OCI-LY1 (cell line): ENCODE data around the gene PIP5K1C.

ENCODE experiments used
- H2AFZ ChIP-seq: fragments of 200-600 bp; sonication (generic), shearing (Covaris generic); 2 replicates; pipeline ENCODE4 v1.6.0; 2014; ENCODE audit warnings: antibody characterized with exemption, mild to moderate bottlenecking, low read length
- H3F3A ChIP-seq: fragments of 200-600 bp; sonication (generic), shearing (Covaris generic); 2 replicates; pipeline ENCODE4 v1.6.0; 2014; ENCODE audit warnings: mild to moderate bottlenecking, antibody characterized with exemption, low read length, moderate library complexity; ENCODE audit not compliant: insufficient read depth
- H3K27ac ChIP-seq: fragments of 200-600 bp; sonication (generic); 2 replicates; pipeline ENCODE4 v1.5.1; 2014; ENCODE audit warnings: low read length, mixed run types, mild to moderate bottlenecking, low read depth; ENCODE audit not compliant: poor library complexity, severe bottlenecking
- H3K27me3 ChIP-seq: fragments of 200-600 bp; sonication (generic); 2 replicates; pipeline ENCODE4 v1.6.0; 2014; ENCODE audit warnings: antibody characterized with exemption, mild to moderate bottlenecking, low read length, moderate library complexity; ENCODE audit not compliant: insufficient read depth
- H3K36me3 ChIP-seq: fragments of 200-600 bp; sonication (generic); 2 replicates; pipeline ENCODE4 v1.6.1; 2014; ENCODE audit warnings: mild to moderate bottlenecking, antibody characterized with exemption, low read length, moderate library complexity, mixed read lengths; ENCODE audit not compliant: insufficient read depth
- H3K4me1 ChIP-seq: fragments of 200-600 bp; sonication (generic); 2 replicates; pipeline ENCODE4 v1.5.1; 2014; ENCODE audit warnings: mild to moderate bottlenecking, low read length, moderate library complexity; ENCODE audit not compliant: insufficient read depth, severe bottlenecking
- H3K4me2 ChIP-seq: fragments of 200-600 bp; sonication (generic), shearing (Covaris generic); 2 replicates; pipeline ENCODE4 v1.6.1; 2014; ENCODE audit warnings: low read length
- H3K4me3 ChIP-seq: fragments of 200-600 bp; sonication (generic); 2 replicates; pipeline ENCODE4 v1.5.1; 2014; ENCODE audit warnings: low read length, low read depth, mild to moderate bottlenecking, mixed read lengths; ENCODE audit not compliant: poor library complexity, severe bottlenecking
- H3K79me2 ChIP-seq: fragments of 200-600 bp; shearing (Covaris generic); 2 replicates; pipeline ENCODE4 v1.6.1; 2016; ENCODE audit warnings: mixed run types, low read length, mixed read lengths; ENCODE audit not compliant: insufficient read depth
- H3K9ac ChIP-seq: fragments of 200-600 bp; sonication (generic), shearing (Covaris generic); 2 replicates; pipeline ENCODE4 v1.6.1; 2014; ENCODE audit warnings: mild to moderate bottlenecking, low read length, mixed read lengths
- H3K9me2 ChIP-seq: fragments of 200-600 bp; sonication (generic), shearing (Covaris generic); 2 replicates; pipeline ENCODE4 v1.6.1; 2014; ENCODE audit warnings: low read depth, mild to moderate bottlenecking, low read length, mixed read lengths
- H3K9me3 ChIP-seq: fragments of 200-600 bp; shearing (Covaris generic); 2 replicates; pipeline ENCODE4 v1.6.1; 2014; ENCODE audit warnings: low read length, mixed read lengths
- H4K20me1 ChIP-seq: fragments of 200-600 bp; sonication (generic), shearing (Covaris generic); 2 replicates; pipeline ENCODE4 v1.6.0; 2016; ENCODE audit warnings: mild to moderate bottlenecking, low read length; ENCODE audit not compliant: insufficient read depth
- EZH2 ChIP-seq: fragments of 200-600 bp; sonication (generic), shearing (Covaris generic); IDR thresholded peaks from 2 replicates; pipeline ENCODE4 v1.8.0; 2017; ENCODE audit warnings: borderline replicate concordance, mixed run types, mild to moderate bottlenecking, antibody characterized with exemption, low read length, moderate library complexity, mixed read lengths
- TF ChIP-seq, protein P1 (sequence below): fragments of 200-600 bp; sonication (generic), shearing (Covaris generic); IDR thresholded peaks from 2 replicates; pipeline ENCODE4 v1.5.1; 2017; ENCODE audit warnings: mild to moderate bottlenecking, antibody characterized with exemption, low read length, moderate library complexity, mixed read lengths

Gene PIP5K1C

DNA sequence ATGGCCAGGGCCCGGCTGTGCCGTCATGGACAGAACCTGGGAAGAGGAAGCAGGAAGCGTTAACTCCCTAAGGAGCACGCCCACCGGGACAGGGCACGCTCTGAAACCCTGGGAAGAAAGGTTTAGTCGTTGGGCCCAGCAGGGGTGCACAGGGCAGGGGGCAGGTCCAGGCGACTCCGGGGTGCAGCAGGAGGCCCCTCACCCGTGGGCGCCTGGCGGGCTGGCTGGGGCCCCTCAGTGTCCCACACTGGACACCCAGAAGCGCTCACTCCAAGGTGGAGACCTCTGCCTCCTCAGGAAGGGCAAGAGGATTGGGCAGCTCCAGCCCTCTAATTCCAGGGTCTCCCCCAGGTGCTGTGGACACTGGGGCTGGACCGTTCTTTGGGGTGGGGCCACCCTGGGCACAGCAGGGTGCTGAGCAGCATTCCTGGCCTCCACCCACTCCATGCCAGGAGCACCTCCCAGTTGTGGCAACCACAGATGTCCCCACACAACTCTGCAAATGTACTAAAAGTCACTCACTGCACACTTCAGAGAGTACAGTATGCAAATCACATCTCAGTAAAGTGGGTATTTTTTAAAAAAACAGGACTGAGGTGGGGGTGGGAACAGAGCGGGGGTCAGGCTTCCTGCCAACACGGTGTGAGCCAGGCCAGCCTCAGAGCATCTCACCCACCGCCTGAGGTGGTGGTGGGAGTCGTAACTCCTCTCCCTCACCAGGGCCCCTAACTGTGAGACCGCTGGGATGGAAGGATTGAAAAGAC, 35.2 kb downstream of the PIP5K1C start:
- H3K36me3 ChIP-seq, result no peaks in the 10 kb centered on the region; the same call in 1 of the 2 replicates
- TF ChIP-seq EZH2, result no peak
- TF ChIP-seq, protein P1, sequence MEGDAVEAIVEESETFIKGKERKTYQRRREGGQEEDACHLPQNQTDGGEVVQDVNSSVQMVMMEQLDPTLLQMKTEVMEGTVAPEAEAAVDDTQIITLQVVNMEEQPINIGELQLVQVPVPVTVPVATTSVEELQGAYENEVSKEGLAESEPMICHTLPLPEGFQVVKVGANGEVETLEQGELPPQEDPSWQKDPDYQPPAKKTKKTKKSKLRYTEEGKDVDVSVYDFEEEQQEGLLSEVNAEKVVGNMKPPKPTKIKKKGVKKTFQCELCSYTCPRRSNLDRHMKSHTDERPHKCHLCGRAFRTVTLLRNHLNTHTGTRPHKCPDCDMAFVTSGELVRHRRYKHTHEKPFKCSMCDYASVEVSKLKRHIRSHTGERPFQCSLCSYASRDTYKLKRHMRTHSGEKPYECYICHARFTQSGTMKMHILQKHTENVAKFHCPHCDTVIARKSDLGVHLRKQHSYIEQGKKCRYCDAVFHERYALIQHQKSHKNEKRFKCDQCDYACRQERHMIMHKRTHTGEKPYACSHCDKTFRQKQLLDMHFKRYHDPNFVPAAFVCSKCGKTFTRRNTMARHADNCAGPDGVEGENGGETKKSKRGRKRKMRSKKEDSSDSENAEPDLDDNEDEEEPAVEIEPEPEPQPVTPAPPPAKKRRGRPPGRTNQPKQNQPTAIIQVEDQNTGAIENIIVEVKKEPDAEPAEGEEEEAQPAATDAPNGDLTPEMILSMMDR, result no peak
- peak overlapping the region; percentile 61; the same call in 1 of the 2 replicates for H3K4me2 ChIP-seq
- no peak overlapping the region for H2AFZ ChIP-seq
- H3K79me2 ChIP-seq, result no peaks in the 10 kb centered on the region
- H4K20me1 ChIP-seq, result no peaks in the 10 kb centered on the region
- H3K4me3 ChIP-seq, result peak overlapping the region; percentile 23
- peak overlapping the region; percentile 38 for H3K27ac ChIP-seq
- H3K27me3 ChIP-seq, result peaks cover 4% of the 10 kb centered on the region; the same call in 1 of the 2 replicates
- H3K9me2 ChIP-seq, result no peaks in the 10 kb centered on the region
- H3K9ac ChIP-seq, result peak overlapping the region; percentile 12; the same call in 1 of the 2 replicates
- H3K4me1 ChIP-seq, result peaks cover 23% of the 10 kb centered on the region
- no peaks in the 10 kb centered on the region for H3K9me3 ChIP-seq
- H3F3A ChIP-seq, result no peaks in the 10 kb centered on the region

DNA sequence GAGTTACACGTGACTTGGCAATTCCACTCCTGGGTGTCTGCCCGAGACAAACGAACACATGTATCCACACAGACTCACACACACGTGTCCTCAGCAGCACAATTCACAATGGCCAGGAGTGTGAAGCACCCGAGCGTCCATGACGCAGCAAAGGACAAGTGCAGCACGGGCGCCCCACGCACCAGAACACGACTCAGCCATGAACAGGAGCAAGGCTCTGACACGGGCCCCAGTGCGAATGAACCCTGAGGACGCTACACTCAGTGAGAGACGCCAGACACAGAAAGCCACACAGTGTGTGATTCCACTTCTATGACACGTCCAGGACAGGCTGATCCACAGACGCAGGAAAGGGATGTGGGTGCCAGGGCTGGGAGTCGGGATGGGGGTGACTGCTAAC, 36.4 kb downstream of the PIP5K1C start:
- Histone ChIP-seq H3K9me2 (no peaks in the 10 kb centered on the region), H3K36me3 (no peaks in the 10 kb centered on the region; the same call in 1 of the 2 replicates), H4K20me1 (no peaks in the 10 kb centered on the region), H3K27ac (no peak overlapping the region), H3K4me3 (no peak overlapping the region), H3K9ac (no peak overlapping the region), H3K27me3 (peaks cover 4% of the 10 kb centered on the region; the same call in 1 of the 2 replicates), H3K4me1 (peaks cover 23% of the 10 kb centered on the region), H2AFZ (no peak overlapping the region), H3K4me2 (no peak overlapping the region), H3F3A (no peaks in the 10 kb centered on the region), H3K9me3 (no peaks in the 10 kb centered on the region), H3K79me2 (no peaks in the 10 kb centered on the region)
- no peak for TF ChIP-seq EZH2
- TF ChIP-seq, protein P1, result no peak

DNA sequence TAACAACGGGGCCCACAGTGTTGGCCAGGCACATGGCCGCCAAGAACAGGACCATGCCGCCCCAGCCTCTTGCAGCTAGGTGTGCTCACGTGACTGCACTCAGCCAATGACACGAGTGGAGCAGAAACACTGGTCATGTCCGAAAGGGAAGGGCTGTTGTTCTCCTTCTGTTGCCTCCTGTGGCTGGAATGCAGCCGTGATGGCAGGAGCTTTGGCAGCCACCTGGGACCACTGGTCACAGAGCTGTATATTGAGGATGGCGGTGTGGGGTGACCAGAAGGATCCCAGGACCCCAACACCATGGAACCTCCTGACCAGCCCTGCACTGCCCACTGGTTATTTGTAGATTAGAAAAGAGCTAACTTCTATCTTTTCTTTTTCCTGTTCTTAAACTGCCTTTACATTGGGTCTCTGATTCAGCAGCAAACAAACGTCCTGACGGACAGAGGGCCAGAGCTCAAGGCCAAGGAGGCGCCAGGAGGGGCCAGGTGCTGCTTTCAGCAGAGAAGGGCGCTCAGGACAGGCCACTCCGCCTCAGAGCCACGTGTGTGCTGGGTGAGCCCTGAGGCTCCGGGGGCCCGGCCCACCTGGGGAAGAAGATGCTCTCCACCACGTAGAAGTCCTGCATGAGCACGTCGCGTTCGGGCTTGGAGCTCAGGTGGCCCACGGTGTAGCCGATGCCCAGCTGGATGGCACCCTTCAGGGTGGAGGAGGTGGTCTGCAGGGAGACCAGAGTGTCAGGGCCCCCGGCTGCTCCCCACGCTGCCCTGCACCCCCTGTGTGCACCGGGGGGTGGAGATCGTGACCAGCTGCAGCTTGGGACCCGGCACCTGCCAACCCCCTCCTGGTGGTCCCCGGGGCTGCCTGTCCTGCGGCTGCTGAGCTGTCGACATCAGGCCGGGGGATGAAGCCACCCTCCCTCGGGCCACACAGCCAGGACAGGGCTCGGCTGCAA, 38.7 kb downstream of the PIP5K1C start:
- no peaks in the 10 kb centered on the region for H4K20me1 ChIP-seq
- peaks cover 23% of the 10 kb centered on the region for H3K4me1 ChIP-seq
- no peak overlapping the region for H3K4me2 ChIP-seq
- no peak for TF ChIP-seq EZH2
- TF ChIP-seq, protein P1, result no peak
- H3K4me3 ChIP-seq, result no peak overlapping the region
- peaks cover 4% of the 10 kb centered on the region; the same call in 1 of the 2 replicates for H3K27me3 ChIP-seq
- H3K27ac ChIP-seq, result no peak overlapping the region
- H3K9me2 ChIP-seq, result no peaks in the 10 kb centered on the region
- H3K9ac ChIP-seq, result no peak overlapping the region
- no peaks in the 10 kb centered on the region for H3F3A ChIP-seq
- H2AFZ ChIP-seq, result no peak overlapping the region
- no peaks in the 10 kb centered on the region for H3K79me2 ChIP-seq
- H3K36me3 ChIP-seq, result no peaks in the 10 kb centered on the region; the same call in 1 of the 2 replicates
- no peaks in the 10 kb centered on the region for H3K9me3 ChIP-seq
